GM12878 (cell line): ENCODE results near the gene UMOD.

Source experiments
- NFIC ChIP-seq: IDR thresholded peaks from 2 replicates; pipeline ENCODE4 v1.6.1; 2012; ENCODE audit warnings: low read depth, mild to moderate bottlenecking, inconsistent platforms, low read length, moderate library complexity
- POLR2AphosphoS5 ChIP-seq: IDR thresholded peaks from 2 replicates; pipeline ENCODE4 v1.6.1; 2011; ENCODE audit warnings: mild to moderate bottlenecking, low read length, inconsistent platforms
- SKIL ChIP-seq: fragments of 450-650 bp; IDR thresholded peaks from 2 replicates; pipeline ENCODE4 v1.6.1; 2017; ENCODE audit warnings: mild to moderate bottlenecking, low read depth, inconsistent platforms; ENCODE audit not compliant: poor library complexity, severe bottlenecking
- TAF1 ChIP-seq: IDR thresholded peaks from 2 replicates; pipeline ENCODE4 v1.6.1; 2011; ENCODE audit warnings: mild to moderate bottlenecking, low read depth, low read length, borderline replicate concordance
- ZNF217 ChIP-seq: fragments of 450-650 bp; IDR thresholded peaks from 2 replicates; pipeline ENCODE4 v1.6.1; 2017; ENCODE audit warnings: antibody characterized with exemption, mild to moderate bottlenecking
- TF ChIP-seq, protein P1 (sequence below): IDR thresholded peaks from 2 replicates; pipeline ENCODE4 v1.6.1; 2011; ENCODE audit warnings: low read depth, mild to moderate bottlenecking, low read length, moderate library complexity, borderline replicate concordance; ENCODE audit errors: extremely low read depth
- TF ChIP-seq, protein P2 (sequence below): IDR thresholded peaks from 2 replicates; pipeline ENCODE4 v1.6.1; 2012; ENCODE audit warnings: low read depth, low read length, improper control_type of control experiment
- TF ChIP-seq, protein P3 (sequence below), 3 experiments: IDR thresholded peaks in 2 of 3; conservative IDR thresholded peaks in 1 of 3; 2 replicates each; pipeline ENCODE4 v1.5.1; 2011; ENCODE audit warnings: low read depth in 3 of 3, low read length in 3 of 3, mild to moderate bottlenecking in 3 of 3, control low read depth in 2 of 3, moderate library complexity in 2 of 3, inconsistent platforms in 1 of 3, mixed read lengths in 1 of 3; ENCODE audit not compliant: control insufficient read depth in 2 of 3, insufficient read depth in 1 of 3; ENCODE audit errors: extremely low read depth in 1 of 3

DNA sequence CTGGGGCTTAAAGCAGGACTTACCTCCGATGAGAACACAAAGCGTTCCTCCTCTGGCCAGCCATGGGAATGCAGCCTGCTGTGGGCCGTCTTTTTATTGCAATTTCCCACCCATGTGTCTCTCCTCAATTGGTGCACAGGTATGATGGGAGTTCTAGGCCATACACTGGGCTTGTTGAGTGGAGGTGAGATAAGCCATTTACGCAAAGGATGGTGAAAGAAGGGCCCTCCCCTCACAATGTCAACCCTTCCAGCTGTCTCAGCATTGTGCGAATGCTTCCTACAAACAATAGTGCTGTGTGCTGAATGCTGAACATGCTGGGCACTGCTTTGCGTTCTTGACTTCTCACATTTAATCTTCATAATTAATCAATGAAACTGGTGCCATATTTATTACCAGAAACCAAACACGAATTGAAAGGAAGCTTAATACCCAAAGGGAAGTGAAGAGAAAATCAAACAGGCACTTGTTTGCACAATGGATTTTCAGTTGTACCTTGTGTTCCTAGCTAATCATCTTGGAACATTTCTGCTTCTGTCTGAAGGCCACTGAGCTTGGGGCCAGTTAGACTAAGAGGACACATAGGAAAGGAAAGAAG is 25.0 kb downstream of the UMOD start, which contains the start of gene GP2:
- TF ChIP-seq, protein P1, sequence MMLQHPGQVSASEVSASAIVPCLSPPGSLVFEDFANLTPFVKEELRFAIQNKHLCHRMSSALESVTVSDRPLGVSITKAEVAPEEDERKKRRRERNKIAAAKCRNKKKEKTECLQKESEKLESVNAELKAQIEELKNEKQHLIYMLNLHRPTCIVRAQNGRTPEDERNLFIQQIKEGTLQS = no peak
- TF ChIP-seq ZNF217 (no peak), SKIL (no peak), POLR2AphosphoS5 (no peak), TAF1 (no peak), NFIC (no peak)
- TF ChIP-seq, protein P2, sequence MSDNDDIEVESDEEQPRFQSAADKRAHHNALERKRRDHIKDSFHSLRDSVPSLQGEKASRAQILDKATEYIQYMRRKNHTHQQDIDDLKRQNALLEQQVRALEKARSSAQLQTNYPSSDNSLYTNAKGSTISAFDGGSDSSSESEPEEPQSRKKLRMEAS = no peak
- TF ChIP-seq, protein P3, sequence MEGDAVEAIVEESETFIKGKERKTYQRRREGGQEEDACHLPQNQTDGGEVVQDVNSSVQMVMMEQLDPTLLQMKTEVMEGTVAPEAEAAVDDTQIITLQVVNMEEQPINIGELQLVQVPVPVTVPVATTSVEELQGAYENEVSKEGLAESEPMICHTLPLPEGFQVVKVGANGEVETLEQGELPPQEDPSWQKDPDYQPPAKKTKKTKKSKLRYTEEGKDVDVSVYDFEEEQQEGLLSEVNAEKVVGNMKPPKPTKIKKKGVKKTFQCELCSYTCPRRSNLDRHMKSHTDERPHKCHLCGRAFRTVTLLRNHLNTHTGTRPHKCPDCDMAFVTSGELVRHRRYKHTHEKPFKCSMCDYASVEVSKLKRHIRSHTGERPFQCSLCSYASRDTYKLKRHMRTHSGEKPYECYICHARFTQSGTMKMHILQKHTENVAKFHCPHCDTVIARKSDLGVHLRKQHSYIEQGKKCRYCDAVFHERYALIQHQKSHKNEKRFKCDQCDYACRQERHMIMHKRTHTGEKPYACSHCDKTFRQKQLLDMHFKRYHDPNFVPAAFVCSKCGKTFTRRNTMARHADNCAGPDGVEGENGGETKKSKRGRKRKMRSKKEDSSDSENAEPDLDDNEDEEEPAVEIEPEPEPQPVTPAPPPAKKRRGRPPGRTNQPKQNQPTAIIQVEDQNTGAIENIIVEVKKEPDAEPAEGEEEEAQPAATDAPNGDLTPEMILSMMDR (IDR thresholded peaks at IDR 0.05 in 2 of 3, conservative IDR thresholded peaks at IDR 0.05 in 1 of 3; ENCODE audit: control insufficient read depth in 2 of 3, extremely low read depth in 1 of 3, insufficient read depth in 1 of 3, low read depth in 3 of 3, low read length in 3 of 3) = no peak
